HG02970 (cell line): ENCODE data around the gene CNBD2.
"Not testable (repeated sequence)": the region's sequence is repeated elsewhere in the genome, so short reads cannot be mapped to it uniquely, and the experiment has no call there.

Experiments
- ATAC-seq: cut with Tn5 transposase; IDR thresholded peaks from one replicate; pipeline ENCODE4 v1.9.1; 2021; ENCODE audit warnings: mild to moderate bottlenecking, moderate library complexity, moderate number of reproducible peaks; ENCODE audit not compliant: unreplicated experiment, low FRiP score

CNBD2 gene

DNA sequence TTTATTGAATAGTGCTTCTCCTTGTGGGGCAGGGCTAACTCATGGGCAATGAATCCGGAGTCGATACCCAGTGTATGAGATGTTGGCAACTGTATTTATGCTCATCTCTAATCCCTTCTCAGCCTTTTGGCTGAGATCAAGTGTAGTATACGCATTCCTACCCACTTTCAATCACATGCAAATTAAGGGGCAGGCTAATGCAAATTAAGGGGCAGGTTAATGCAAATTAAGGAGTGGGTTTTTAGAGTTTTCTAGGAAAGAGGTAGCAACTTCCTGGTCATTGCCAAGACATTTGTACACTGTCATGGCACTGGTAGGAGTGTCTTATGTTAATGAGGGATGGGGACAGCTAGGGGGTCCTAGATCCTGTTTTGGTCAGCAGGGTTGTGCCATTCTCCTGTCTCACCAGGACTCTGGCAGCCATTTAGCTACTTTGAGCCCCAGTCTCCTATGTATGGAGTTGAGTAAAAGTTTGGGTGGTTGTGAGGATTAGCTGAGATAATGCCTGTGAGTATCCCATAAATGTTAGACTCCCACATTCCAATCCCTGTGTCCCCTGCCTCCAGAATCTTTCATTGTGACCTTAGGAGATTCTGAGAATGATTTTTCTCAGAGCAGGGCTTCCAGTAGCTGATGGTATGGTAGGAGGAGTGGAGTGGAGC is at the start of gene CNBD2:
TSS of gene CNBD2 (plus strand) at position 612 of the 662 bp plus-strand sequence. CDS start 173 bp downstream, outside the sequence.
- ATAC-seq, result no peak

DNA sequence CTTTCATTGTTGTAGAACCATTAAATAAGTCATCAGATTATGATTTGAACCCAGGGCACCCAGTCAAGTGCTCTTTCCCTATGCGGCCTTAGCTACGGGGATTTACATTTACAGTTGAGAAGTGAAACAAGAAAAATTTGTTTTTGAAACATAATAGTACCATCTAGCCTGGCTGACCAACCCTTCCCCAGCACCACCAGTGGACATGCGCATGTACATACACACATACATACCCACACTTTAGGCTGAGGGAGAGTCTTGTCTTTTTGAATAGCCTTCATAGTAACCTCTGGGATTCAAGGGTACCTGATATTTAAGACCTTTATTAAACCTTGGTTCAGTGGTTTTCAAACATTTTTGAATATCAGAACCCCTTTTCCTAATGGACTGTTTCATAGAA is 47.9 kb upstream of the CNBD2 start:
- ATAC-seq, result no peak

DNA sequence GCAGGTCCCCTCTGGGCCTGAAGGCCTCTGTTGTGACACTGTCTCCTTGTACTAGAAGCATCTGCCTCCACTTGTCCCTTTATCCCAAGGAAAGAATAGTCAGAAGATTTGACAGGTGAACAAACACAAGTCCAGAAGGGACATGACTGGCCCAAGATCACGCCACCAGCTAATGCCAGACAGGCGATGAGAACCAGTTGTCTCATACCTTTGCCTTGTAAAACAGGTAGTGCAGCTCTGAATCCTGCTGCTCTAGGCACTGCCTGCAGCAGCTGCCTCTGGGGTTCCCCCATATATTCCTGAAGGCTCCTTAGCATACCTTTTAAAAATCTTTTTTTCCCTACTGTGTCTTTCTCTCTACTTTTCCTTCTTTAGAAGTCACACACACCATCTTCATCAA is 39.1 kb upstream of the CNBD2 start:
- no peak for ATAC-seq

DNA sequence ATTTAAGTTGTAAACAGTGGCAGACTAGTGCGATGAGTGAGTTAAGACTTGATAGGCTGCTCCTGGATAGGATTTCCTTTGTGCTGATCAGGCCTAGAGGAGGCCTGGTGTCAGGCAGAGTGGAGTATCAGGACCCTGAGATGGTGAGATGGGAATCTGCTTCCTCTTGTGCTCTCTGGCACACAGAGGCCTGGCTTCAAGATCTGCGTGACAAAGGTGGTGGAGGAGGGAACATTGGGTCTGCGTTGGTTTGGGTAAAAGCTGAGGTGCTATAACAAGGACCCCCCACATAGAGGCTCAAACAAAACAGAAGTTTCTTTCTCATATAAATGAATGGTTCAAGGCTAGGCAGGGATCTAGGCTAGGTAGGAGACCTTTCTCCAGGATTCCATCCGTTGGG is 34.3 kb upstream of the CNBD2 start:
- no peak for ATAC-seq

DNA sequence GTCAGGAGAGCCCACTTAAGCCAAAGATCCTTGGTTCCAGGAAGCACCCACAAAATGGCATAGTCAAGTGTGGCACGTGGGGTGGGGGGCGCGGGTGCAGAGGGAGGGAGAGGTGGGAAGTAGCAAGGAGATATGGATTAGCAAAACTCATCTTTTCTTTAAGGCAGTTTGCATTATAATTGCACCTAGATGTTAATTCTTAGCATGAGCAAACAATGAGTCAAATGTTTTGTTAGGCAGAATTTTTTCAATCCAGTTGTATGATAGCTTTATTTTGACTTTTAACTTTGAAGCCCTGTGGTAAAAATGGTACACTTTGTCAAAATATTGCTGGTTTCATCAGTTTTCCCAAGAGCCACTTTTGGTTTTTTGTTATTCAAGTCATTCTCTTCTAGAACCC is 29.1 kb upstream of the CNBD2 start:
- no peak for ATAC-seq

DNA sequence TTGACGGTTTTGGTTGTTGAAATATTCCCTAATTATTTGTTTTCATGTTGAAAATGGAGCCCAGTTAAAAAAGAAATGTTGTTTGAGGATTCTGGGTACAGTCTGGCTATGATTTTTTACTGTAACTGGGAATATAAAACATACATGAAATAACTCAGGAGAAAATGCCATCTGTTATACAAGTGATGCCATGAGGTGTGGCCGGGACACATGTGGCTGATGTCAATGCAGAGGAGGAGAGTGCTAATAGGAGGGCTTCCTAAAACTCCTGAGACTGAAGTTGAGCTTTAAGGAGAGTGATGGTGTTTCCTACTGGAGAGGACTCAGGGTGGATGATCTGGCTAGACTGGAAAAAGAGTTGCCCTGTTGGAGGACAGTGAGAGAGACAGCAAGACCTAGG is 26.8 kb upstream of the CNBD2 start:
- ATAC-seq, result no peak

DNA sequence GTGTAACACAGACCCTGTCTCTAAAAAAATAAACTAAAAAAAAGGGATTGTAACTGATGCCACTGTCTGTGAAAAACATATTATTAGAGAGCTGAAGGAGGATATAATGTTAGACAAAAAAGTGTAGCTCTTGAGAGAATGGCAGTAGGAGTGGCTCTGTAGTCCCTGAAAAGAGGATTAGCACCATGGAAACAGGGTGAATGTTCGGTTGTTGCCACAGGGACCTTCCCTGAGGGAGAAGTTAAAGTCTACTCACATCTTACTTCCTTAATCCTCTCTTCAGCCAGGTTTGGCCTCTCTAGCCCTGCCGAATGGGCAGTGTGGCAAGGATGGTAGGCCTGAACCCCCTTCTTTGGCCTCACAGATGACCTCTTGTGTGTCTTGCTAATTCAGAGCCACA is 26.1 kb upstream of the CNBD2 start:
- ATAC-seq, result no peak

DNA sequence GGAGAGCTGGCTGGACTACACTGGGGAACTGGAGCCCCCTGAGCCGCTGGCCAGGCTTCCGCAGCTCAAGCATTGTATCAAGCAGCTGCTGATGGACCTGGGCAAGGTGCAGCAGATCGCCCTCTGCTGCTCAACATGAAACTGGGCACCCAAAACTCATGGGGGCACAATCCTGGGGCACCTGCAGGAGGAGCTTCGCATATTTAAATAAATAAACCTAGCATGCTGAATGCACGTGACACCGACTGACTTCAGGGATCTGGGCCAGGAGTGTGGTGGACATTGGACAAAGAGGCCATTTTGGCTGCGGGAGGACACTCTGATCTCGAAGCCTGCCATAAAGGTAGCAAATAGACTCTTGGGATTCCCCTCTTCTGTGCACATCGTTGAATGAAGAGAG is 20.9 kb upstream of the CNBD2 start:
- no peak for ATAC-seq

DNA sequence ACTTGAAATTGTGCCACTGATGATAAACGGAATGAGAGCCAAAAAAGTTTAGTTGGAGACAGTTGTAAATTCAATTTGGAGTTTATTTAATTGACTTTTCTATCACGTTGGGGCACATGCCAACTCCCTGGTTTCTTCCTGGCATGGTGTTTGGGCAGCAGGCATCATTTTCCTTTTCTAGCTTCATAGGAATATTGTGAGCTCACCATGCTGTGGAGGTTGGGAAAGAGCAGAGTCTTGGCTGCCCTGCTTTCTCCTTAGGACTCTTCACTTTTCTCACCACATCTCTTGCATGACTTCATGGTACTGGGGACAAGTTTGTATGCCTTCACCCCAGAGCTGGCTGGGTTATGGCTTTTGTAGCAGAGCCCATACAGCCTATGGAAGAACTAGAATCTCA is 20.5 kb upstream of the CNBD2 start:
- no peak for ATAC-seq

DNA sequence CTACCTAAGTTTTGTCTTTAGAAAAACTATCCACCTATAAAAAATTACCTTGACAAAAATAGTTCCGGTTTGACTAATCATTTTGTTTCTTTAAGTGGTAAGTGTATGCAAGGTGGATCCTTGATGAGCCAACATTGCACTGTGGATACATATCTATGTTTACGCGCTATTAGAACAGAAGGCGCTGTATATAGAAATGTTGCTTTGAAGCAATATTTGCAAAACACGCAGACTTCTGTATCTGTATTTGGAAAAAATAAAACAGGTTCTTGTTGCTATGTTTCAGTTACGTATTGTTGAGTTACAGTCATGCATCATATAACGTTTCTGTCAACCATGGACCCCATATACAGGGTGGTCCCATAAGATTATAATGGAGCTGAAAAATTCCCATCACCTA is 18.3 kb upstream of the CNBD2 start:
- ATAC-seq, result no peak

DNA sequence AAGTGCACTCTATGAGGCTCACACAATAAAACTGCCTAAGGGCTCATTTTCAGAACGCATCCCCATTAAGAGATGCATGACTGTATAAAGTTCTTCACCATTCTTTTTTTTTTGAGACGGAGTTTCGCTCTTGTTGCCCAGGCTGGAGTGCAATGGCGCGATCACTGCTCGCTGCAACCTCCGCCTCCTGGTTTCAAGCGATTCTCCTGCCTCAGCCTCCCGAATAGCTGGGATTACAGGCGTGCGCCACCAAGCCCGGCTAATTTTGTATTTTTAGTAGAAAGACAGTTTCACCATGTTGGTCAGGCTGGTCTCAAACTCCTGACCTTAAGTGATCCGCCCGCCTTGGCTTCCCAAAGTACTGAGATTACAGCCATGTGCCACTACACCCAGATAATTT is 16.3 kb upstream of the CNBD2 start:
- ATAC-seq, result not testable (repeated sequence)

DNA sequence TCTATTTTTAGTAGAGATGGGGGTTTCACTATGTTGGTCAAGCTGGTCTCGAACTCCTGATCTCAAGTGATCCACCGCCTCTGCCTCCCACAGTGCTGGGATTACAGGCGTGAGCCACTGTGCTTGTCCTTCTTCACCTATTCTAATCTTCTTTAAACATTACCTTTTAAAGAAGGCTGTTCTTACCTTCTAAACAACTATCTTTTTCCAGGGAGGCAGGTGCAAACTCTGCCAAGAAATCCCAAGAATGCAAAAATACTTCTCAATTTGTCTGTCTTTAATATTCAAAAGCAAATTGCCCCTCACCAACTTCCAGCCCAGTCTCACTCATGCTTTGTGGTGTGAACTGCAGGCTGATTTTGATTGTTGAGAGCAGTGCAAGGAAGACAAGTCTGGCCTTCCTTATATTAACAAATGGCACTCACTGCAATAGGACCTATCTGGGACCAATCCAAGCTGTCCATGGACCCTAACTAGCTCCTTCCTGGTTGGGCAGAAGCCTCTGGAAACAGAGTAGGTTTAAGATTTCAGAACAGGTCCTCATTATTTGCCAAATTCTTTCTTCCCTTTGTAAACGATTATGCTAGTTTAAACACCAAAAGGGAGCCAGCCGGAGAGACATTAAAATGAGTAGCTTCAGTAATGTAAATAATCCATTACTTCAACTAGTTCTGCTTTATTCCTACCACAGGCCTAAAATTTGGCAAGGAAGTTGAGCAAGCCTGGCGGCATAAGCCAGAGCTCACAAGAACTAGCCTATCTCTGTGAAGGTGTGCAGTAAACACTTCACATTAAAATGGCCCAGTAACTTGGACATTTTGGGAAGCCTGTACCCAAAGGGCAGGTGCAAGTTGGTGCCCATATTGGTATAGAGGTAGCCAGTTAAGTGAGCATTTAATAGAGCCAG is 15.7 kb upstream of the CNBD2 start:
- no peak for ATAC-seq

DNA sequence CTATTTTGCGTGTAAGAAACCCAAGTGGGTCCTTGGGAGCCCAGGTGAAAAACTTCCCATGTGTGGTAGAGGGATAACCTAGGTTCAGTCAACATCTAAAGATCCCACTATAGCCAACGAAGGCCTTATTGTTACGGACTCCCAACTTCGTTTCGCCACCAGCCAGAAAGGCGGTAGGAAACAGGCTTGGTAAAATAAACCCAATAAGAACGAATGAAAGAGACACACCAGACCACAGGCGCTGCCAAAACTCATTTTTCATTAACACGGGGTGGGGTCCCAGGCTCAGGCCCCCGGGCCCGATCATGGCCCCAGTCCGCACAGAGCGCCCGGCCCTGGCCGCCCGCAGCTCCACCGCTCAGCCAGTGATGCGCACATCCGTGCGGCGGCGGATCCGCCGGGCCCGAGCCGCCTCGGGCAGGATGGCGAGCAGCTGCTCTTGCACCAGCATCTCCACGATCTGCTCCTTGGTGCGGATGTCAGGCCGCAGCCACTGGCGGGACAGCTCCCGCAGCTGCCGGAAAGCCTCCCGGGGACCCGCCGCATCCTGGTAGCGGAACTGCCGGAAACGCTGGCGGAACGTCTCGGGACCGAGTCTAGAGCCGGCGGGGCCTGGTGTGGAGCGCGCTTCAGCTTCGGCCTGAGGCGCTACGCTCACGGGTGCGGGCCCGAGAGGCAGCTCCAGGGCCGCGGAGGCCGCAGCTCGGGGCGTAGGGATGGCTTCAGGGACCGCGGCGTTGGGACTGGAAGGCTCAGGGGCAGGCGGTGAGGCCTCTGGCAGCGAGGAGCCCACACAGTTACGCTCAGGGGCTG is 14.8 kb upstream of the CNBD2 start:
- peak; percentile 16 for ATAC-seq

DNA sequence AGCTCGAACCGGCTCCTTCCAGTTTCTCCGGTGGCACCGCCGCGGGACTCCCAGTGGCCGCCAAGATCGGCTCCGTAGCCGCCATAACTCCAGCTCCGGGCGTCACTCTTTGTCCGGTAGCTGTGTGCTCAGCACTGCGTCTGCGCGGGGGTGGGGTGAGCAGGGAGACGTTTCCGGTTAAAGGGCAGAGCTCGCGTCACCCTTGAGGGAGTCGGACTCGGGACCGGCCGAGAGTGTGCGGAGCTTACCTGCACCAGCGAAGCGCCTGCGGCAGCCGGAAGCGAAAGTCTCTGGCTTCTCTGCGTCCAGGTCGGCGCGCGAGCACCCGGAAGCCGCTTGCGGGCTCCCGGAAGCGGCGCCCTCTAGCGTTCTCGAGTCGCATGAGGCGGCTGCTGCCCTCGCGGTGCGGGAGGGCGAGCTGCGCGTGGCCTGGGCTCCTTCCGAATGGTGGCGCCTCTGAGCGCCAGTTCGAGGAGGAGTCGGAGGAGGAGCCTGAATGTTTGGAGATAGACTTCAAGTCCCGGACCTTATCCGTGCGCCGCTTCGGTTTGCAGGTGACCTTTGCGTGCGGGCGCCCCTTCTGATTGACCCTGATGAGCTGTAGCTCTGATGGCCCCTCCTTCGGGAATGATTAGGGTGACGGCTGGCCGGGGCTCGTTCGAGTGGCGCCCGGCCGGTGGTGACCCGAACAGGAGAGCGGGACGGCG is 14.0 kb upstream of the CNBD2 start, which contains the start of gene SCAND1:
TSS of gene SCAND1 (minus strand) at position 303 of the 707 bp plus-strand sequence. CDS start at position 85, 218 bp downstream.
- peak; percentile 88 for ATAC-seq

DNA sequence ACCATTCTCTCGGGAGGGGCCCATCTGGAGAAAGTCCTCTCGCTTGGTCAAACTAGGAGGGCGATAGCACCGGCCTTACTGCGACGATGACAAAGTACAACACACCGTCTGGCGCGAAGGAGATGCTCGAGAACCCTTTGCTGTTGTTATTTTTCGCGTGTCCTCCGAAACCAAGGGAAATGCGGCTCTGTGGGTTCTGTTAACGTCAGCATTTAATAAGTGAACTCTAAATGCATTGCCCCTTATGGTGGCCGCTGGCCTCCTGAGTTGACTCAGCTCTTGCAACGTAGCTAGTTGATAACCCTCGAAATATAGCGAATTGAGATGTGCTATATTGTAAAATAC is 13.5 kb upstream of the CNBD2 start:
- no peak for ATAC-seq

DNA sequence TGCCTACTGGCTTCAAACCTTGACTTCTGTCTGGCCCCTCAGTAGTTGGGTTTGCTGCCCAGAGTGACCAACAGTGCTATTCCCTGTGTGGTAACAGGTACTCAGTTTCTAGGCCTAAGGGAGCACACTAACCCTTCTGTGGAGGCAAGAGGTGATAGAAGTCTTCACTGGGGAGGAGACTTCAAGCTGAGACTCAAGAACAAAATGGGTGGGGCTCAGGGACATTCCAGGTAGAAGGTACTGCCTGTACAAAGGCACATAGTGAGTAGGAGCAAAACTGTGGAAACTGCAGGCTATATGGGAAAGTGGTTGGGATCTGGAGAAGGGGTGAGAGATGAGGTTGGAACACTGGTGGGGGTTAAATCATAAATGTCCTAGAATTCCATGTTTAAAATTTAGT is 11.8 kb upstream of the CNBD2 start:
- no peak for ATAC-seq

DNA sequence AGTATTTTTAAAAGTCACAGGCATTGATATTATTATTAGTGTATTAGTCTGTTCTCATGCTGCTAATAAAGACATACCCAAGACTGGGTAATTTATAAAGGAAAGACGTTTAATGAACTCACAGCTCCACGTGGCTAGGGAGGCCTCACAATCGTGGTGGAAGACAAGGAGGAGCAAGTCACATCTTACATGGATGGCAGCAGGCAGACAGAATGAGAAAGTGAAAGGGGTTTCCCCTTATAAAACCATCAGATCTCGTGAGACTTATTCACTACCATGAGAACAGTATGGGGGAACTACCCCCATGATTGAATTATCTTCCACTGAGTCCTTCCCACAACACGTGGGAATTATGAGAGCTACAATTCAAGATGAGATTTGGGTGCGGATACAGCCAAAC is 9.1 kb upstream of the CNBD2 start:
- ATAC-seq, result not testable (repeated sequence)

DNA sequence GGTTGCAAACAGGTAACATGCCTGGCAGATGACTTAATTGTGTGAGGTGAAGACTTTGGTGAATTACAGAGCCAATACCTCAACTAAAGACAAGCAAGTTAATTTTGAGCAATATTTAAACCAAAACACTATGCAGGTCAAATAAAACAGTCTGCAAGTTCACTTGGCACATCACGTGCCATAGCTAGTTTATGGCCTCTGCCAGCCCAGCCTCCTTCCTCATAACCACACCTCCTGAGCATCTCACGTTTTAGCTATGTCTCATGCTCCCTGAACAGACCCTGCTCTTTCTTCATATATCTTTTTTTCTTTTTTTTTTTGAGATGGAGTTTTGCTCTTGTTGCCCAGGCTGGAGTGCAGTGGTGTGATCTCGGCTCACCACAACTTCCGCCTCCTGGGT is 4.5 kb upstream of the CNBD2 start:
- ATAC-seq, result no peak

DNA sequence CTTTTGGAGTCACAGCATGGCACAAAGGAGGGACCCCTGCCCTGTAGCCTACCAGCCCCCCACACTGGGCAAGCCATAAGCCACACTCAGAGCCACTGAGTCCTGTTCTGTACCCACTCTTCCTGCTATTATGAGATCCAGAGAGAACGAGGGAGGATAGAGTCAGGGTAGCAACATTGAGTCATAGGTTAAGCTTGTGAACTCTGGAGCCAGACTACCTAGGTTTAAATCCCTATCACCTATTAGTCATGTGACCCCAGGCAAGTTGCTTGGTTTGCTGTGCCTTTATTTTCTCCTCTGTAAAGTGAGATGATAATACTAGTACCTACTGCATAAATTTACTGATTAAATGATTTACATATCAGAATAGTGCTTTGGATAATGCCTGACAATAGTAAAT is 540 bp downstream of the CNBD2 start:
- ATAC-seq, result no peak

DNA sequence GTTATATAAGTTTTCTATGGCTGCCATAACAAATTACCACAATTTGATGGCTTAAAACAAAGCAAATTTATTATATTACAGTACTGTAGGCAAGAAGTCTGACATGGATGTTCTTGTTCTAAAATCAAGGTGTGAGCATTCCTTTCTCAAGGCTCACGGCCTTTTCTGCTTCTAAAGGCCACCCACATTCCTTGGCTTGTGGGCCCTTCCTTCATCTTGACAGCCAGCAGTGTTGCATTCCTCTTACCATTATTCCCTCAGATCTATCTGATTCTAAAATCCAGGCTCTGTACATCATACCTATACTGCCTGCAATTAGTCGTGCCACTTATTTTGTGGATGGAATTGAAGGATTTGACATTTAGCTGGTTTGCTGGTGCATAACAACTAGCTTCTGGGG is 3.6 kb downstream of the CNBD2 start:
- ATAC-seq, result no peak
